ENCODE data around the gene THOP1.

The THOP1 gene

DNA sequence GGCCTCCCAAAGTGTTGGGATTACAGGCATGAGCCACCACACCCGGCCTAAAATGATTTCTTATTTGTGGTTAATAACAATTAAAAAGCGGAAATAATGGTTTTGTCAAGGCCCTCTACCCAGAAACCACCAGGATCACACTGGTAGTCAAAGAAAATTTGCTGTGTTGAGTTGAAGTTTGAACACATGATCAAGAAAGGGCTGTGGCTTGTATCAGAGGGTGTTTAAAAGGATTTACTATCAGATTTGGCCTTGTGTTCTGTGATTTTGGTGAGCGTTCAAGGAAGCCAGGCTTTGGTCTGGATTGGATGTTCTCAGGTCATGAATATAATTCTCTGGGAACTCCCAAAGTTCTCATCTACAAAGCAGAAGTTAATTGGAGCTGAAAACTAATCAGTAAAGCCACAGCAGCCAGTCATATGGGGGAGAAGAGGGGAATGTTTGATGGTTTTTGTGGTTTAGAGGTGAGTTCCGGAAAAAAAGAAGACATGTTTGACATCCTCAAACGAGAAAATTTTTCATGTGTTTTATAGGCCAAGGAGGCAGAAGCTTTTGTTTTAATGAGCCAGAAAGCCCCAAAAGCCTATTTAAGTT is 71.3 kb downstream of the THOP1 start:
- DNase-seq = no peak

DNA sequence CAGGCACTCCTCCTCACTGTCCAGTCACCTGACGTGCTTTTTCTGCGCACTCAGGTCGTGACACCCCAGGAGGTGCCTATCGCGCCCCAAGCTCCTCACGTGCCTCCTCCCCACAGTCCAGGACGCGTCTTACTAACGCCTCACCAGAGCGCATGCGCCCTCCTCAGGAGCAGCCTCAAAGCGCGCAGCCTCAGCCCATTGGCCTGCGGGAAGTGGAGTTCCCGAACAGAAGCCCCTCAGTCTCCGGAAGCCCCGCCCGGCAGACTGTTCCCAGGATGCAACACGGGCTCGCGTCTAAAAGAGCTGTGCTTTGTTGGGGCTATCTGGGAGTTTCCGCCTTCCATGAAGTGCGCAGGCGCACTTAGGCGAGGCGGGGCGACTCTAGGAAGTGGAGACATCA is 73.6 kb downstream of the THOP1 start:
- no peak for DNase-seq

DNA sequence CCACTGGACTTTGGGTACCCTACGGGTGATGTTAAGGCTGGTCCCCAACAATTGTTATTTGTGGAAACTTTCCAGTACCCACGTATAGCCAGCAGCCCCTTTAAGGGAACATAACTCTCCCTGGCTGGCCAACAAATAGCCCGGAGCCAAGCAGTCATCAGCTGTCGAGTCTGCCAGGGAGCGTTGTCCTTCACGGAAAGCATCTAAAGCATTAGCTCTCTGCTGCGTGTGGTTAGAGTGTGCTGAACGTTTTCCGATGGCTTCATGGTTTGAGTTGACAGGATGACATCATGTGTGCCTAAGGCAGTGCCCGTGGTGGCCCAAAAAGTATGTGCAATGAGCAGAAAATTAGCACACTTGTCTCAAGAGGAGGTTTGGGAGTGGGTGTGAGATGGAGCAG is 78.5 kb downstream of the THOP1 start:
- no peak for DNase-seq
